ENCODE data around the gene SHROOM2.

Gene SHROOM2

GRCh38 chrX:9765737-9766097 is 20.5 kb upstream of the SHROOM2 start, which contains the start of gene GPR143:
Gene GPR143, minus strand, starts transcription at chrX:9765847. Its CDS starts 30 bp downstream, at chrX:9765817.
- no peak within 1 kb of the TSS for H3K4me3 ChIP-seq (ENCODE audit: low read depth, low read length)
- no peak for TF ChIP-seq ZNF473 (tag by site-specific recombination; IDR thresholded peaks at IDR 0.05)
- TF ChIP-seq ZNF555 (tag by site-specific recombination; conservative IDR thresholded peaks at IDR 0.05) = no peak
- no peak for TF ChIP-seq ZNF488 (tag by site-specific recombination; IDR thresholded peaks at IDR 0.05)
- TF ChIP-seq ZNF626 (tag by site-specific recombination; IDR thresholded peaks at IDR 0.05) = no peak
- TF ChIP-seq ZBTB26 (tag by site-specific recombination; optimal IDR thresholded peaks at IDR 0.05) = no peak
- TF ChIP-seq ZNF157 (tag by site-specific recombination; IDR thresholded peaks at IDR 0.05) = no peak
- TF ChIP-seq ZBTB20 (tag by site-specific recombination; IDR thresholded peaks at IDR 0.05) = no peak
- no peak for TF ChIP-seq SETDB1 (IDR thresholded peaks at IDR 0.05; ENCODE audit: insufficient read length, low read length)
- TF ChIP-seq ZNF785 (tag by site-specific recombination; IDR thresholded peaks at IDR 0.05) = no peak
- TF ChIP-seq HOXC10 (CRISPR knock-in tag; IDR thresholded peaks at IDR 0.05) = no peak
- no peak for TF ChIP-seq ZNF114 (tag by site-specific recombination; IDR thresholded peaks at IDR 0.05)
- TF ChIP-seq ZNF155 (tag by site-specific recombination; IDR thresholded peaks at IDR 0.05) = no peak
- TF ChIP-seq ZNF623 (tag by site-specific recombination; IDR thresholded peaks at IDR 0.05) = no peak
- TF ChIP-seq ZNF148 (tag by site-specific recombination; IDR thresholded peaks at IDR 0.05; ENCODE audit: borderline replicate concordance) = no peak
- TF ChIP-seq ZNF354C (tag by site-specific recombination; IDR thresholded peaks at IDR 0.05; ENCODE audit: borderline replicate concordance, low read depth) = no peak
- POLR2A ChIA-PET = no interaction called here

GRCh38 chrX:9767375-9767774 is 18.9 kb upstream of the SHROOM2 start:
- H3K36me3 ChIP-seq (ENCODE audit: control insufficient read depth in 2 of 2, insufficient read depth in 1 of 2, low read length in 2 of 2) = no peaks in the 10 kb centered on the region
- no peaks in the 10 kb centered on the region for H3K4me1 ChIP-seq (ENCODE audit: control insufficient read depth, insufficient read depth, low read length)
- no peak overlapping the region for H3K27ac ChIP-seq (ENCODE audit: extremely low read depth, low read depth, low read length)
- POLR2A ChIA-PET = no interaction called here
- CTCF ChIA-PET = interaction anchor here (0.6 kb wide), 1 partner anchor 42 kb away, joined by 3 read pairs; no protein-coding TSS in a partner anchor
- H3K9me3 ChIP-seq (ENCODE audit: control insufficient read depth, insufficient read depth, low read depth, low read length) = no peaks in the 10 kb centered on the region
- H3K4me3 ChIP-seq (ENCODE audit: low read depth, low read length) = no peak overlapping the region
- TF ChIP-seq KLF10 (tag by site-specific recombination; IDR thresholded peaks at IDR 0.05) (no peak), ZBTB17 (tag by site-specific recombination; IDR thresholded peaks at IDR 0.05) (no peak), MZF1 (tag by site-specific recombination; IDR thresholded peaks at IDR 0.05; ENCODE audit: borderline replicate concordance) (no peak), ZNF350 (tag by site-specific recombination; IDR thresholded peaks at IDR 0.05) (no peak), PATZ1 (tag by site-specific recombination; IDR thresholded peaks at IDR 0.05) (no peak), ZNF140 (tag by site-specific recombination; IDR thresholded peaks at IDR 0.05) (no peak), HOXD13 (CRISPR knock-in tag; IDR thresholded peaks at IDR 0.05; ENCODE audit: borderline replicate concordance) (no peak), ZIC2 (tag by site-specific recombination; IDR thresholded peaks at IDR 0.05) (no peak), ZNF394 (tag by site-specific recombination; IDR thresholded peaks at IDR 0.05; ENCODE audit: borderline replicate concordance) (no peak), REST (tag by site-specific recombination; IDR thresholded peaks at IDR 0.05) (no peak), ZNF391 (tag by site-specific recombination; IDR thresholded peaks at IDR 0.05; ENCODE audit: borderline replicate concordance, low read depth) (no peak), KLF1 (tag by site-specific recombination; IDR thresholded peaks at IDR 0.05) (no peak), ZNF112 (tag by site-specific recombination; IDR thresholded peaks at IDR 0.05) (no peak)

More at GRCh38 chrX:9765737-9766097, 20.5 kb upstream of the SHROOM2 start, which contains the start of gene GPR143:
- H3K36me3 ChIP-seq (ENCODE audit: control insufficient read depth in 2 of 2, insufficient read depth in 1 of 2, low read length in 2 of 2) = no peaks in the 10 kb centered on the region
- CTCF ChIA-PET = no interaction called here
- H3K9me3 ChIP-seq (ENCODE audit: control insufficient read depth, insufficient read depth, low read depth, low read length) = no peaks in the 10 kb centered on the region
- H3K4me1 ChIP-seq (ENCODE audit: control insufficient read depth, insufficient read depth, low read length) = no peaks in the 10 kb centered on the region
- H3K27ac ChIP-seq (ENCODE audit: extremely low read depth, low read depth, low read length) = no peak within 1 kb of the TSS

All from HEK293 (cell line).